H7 (cell line): ENCODE data around the gene PAX2. TPM values are rescaled to one million over a fixed set of nuclear protein-coding genes. Genes with fewer than 3 reads are reported as not detected.

Experiments
- DNase-seq: peaks from one replicate; pipeline ENCODE4 v3.0.0; 2012
- H3K27me3 ChIP-seq: 2 replicates; pipeline ENCODE4 v1.6.0; 2011; ENCODE audit warnings: mild to moderate bottlenecking, low read length; ENCODE audit not compliant: control insufficient read depth, insufficient read depth
- H3K36me3 ChIP-seq: replicated peaks from 2 replicates; pipeline ENCODE4 v1.5.1; 2011; ENCODE audit warnings: low read length; ENCODE audit not compliant: control insufficient read depth, insufficient read depth
- H3K4me3 ChIP-seq: 2 replicates; pipeline ENCODE4 v1.5.1; 2011; ENCODE audit warnings: low read depth, mild to moderate bottlenecking, control low read depth, low read length, moderate library complexity; ENCODE audit not compliant: insufficient read depth
- total RNA-seq: library from RNA; depleted of rRNA; stranded (reverse); fragments of >200 nt; shearing (Covaris generic); gene quantifications from 2 replicates; pipeline ENCODE4 v1.2.3, GENCODE V29; 2014

Gene PAX2
- total RNA-seq, 1 experiment from 2014 or later = 0.10 TPM

DNA sequence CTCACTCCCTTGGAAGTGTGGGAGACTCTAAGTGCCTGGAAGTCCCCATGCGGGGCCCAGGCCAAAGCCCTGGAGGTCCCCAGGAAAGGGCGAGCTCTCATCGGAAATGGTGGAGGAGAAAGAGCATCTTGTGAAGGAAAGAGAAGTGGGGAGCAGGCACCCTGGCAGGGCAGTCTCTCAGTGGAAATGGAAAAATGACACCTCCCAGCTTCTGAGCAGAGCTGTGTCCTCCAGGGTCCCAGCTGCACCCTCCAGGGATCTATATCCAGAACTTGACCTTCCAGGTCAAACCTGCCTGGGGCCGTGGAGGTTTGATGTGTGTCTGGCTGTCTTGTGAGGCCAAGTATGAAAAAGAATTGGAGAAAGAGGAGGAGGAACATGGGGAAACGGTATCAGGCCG lies 29.5 kb downstream of the PAX2 start:
- peaks cover 6% of the 10 kb centered on the region for H3K27me3 ChIP-seq
- DNase-seq = no peak

DNA sequence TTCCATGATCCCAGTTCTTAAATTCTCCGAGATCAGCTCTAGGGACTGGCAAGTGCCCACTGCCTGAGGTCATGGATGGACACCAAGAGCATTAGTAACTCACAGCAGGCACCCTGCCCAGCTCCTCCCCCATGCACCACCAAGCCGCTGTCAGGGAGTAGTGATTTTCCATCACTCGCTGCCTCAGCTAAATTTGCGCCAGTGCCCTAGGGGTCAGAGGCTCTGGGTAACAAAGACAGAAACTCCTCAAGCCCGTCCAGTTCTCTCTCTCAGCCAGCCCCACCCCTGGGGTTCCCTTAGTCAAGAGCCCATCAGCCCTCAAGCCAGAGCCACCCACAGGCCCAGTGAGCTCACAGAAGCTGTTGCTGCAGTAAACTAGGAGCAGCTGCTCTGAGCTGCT lies 30.0 kb downstream of the PAX2 start:
- Histone ChIP-seq H3K36me3 (no peaks in the 10 kb centered on the region), H3K27me3 (peaks cover 9% of the 10 kb centered on the region), H3K4me3 (no peak overlapping the region)
- no peak for DNase-seq

More for the DNA sequence above, 29.5 kb downstream of the PAX2 start:
- Histone ChIP-seq H3K36me3 (no peaks in the 10 kb centered on the region), H3K4me3 (no peak overlapping the region)

DNA sequence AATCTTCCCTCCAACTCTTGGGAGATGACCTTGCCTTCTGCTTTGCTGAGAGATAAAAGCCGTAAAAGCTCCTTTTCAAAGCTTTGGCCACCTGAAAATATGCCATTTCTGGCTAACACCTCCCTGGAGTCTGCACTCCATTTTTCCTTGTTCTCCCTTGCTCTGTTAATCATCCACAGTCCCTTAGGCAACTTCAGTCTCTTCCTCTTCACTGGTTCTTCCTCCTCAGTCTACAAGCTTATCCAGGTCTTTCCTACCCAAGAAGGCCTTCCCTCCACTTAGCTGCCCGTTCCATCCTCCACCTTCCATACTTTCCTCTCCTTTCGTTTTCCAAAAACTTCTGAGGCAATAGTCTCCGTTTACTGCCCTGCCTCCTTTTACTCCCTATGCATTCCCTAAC lies 30.5 kb downstream of the PAX2 start:
- peaks cover 9% of the 10 kb centered on the region for H3K27me3 ChIP-seq

DNA sequence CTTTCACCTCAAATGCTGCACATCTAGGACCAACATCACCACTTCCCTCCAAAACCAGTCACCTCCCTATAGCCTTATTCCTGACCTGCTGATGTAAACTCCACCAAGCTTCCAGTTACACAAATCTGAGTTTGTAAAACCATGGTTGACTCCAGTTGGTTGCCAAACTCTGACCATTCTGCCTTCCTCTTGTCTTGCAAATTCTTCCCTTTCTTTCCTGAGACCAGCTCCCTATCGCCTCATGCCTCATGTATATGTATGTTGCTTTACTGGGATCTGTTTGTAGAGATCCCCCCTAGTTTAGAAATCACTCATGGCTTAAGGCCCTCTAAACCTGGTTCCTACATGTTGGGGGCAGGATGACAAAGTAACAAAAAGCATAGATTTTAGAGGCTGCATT lies 31.3 kb downstream of the PAX2 start:
- H3K27me3 ChIP-seq = peaks cover 11% of the 10 kb centered on the region
- H3K36me3 ChIP-seq = no peaks in the 10 kb centered on the region
- H3K4me3 ChIP-seq = no peak overlapping the region
- DNase-seq = peak; percentile 68

More for the DNA sequence above, 30.5 kb downstream of the PAX2 start:
- DNase-seq = no peak
- no peak overlapping the region for H3K4me3 ChIP-seq
- H3K36me3 ChIP-seq = no peaks in the 10 kb centered on the region

DNA sequence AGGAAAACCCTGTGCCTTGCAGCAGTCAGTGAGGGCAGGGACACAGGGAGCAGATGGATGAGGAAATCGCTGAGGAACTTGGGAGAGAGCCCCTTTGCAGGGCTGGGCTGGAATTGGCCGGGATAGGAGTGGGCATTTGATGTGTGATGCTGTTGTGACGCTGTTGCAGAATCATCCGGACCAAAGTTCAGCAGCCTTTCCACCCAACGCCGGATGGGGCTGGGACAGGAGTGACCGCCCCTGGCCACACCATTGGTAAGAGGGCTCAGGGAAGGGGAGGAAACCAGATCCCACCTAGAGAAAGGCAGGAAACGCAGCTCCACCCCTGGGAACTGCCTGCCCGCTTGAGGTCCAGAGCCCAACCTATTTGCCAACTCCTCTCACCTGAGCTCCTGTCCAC lies 33.9 kb downstream of the PAX2 start:
- Histone ChIP-seq H3K27me3 (peaks cover 11% of the 10 kb centered on the region), H3K4me3 (no peak overlapping the region), H3K36me3 (no peaks in the 10 kb centered on the region)
- no peak for DNase-seq

DNA sequence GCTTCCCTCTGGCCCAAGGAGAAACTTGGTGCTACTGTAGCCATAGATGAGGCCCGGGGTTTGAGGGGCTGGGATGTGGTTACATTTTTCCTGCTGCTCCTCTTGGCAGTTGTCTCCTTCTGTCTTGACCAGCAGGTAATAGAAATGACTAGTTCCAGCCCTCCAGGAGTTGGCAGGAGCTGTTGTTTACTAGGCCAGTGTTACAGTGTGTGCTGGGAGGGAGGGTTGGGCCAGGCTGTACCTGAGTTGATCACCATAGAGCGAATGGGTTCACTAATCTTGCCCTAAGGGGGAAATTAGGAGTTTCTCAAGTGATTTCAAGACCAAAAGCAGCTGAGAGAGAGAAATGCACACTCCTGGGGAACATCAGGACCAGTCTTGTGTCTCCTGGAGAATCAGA lies 34.9 kb downstream of the PAX2 start:
- H3K4me3 ChIP-seq = no peak overlapping the region
- peaks cover 11% of the 10 kb centered on the region for H3K27me3 ChIP-seq
- H3K36me3 ChIP-seq = no peaks in the 10 kb centered on the region
- DNase-seq = no peak

DNA sequence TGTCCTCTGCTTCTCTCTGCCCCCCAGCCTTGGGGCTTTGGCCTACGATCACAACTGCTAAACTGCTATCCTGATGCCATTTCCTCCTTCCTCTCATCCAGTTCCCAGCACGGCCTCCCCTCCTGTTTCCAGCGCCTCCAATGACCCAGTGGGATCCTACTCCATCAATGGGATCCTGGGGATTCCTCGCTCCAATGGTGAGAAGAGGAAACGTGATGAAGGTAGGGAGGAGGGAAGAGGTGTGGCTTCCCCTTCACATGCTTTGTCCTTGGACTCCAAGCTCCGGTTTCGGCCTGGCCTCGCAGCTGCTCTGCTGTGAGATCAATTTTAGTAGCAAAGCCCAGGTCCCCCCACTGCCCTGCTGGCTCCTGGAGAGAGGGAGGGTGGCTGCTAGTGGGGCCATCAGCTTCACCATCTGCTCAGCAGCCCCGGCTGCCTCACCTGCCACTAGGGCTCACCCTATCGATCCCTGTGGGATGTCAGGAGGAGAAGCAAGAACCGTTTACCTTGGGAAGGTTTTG lies 35.8 kb downstream of the PAX2 start:
- Histone ChIP-seq H3K27me3 (peaks cover 11% of the 10 kb centered on the region), H3K36me3 (no peaks in the 10 kb centered on the region), H3K4me3 (no peak overlapping the region)
- DNase-seq = peak; percentile 56

DNA sequence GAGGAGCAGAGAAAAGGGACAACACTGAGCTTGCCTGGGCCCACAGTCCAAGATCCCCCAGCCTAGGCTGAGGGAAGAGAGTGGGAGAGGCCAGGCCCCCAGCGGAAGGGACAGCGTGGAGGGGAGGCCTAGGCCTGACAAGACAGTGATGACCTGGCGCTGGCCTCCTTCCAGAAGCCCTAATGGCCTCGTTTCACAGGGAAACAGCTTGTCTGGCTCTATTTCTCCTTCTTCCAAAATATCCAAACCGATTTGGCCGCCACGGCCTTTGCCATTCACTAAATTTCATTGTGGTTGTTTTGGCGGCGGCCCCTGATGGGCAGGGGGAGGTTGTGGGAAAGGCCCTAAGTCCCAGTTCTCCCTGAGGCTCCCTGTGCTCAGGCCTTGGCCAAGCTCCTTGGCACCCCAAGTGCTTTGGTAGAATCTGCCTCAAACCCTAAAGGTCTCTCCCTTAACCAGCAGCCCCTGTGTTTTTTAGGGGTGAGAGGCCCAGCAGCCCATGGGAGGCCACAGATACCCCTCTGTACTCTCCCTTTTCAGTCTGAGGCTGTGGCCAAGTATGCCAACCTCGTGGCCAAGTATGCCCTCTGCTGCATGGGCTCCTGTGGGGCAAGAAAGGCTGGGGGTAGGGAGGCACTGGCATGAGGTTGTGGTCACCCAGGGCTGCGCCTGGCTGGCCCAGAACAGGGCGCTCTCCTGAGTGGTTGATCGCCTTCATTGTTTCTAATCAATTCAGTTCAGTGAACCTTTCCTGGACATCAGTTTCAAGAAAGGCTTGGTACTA lies 37.3 kb downstream of the PAX2 start:
- DNase-seq = no peak
- peaks cover 14% of the 10 kb centered on the region for H3K27me3 ChIP-seq
- no peak overlapping the region for H3K4me3 ChIP-seq
- no peaks in the 10 kb centered on the region for H3K36me3 ChIP-seq

DNA sequence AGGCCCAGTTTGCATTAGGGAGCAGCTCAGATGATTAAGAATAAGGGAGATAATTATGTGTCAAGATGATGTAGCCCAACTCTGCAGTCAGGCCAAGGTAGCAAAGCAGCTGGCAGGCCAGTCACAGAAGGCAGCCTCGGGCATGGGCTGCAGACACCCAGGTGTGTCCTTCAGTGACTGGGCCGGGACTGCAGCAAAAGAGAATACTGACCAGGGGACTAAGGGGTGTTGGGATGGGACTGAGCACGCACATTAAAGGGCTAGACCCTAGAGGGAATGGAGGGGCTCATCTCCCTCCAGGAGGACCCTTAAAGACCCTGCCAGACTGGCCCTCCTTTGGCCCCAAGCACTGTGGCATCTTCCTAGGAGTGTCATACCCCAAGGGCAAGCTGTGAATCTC lies 38.7 kb downstream of the PAX2 start:
- no peak for DNase-seq
- Histone ChIP-seq H3K4me3 (no peak overlapping the region), H3K27me3 (peaks cover 14% of the 10 kb centered on the region), H3K36me3 (no peaks in the 10 kb centered on the region)

DNA sequence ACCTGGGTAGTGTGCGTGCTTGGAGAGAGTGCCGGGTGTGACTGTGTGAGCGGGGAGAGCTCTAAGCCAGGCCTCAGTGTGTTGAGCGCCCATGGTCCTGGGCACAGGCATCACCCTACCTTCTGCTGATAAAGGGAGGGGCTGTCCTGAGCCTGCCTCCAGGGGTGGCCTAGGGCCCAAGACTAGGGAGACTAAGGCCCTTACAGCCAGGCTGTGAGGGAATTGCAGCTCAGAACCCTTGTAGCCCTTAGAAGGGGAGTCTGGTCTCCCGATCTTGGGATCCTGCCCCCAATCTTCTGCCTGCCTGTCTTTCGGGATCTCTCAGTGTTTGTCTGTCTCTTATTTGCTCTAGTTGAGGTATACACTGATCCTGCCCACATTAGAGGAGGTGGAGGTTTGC lies 41.2 kb downstream of the PAX2 start:
- no peak for DNase-seq
- Histone ChIP-seq H3K4me3 (no peak overlapping the region), H3K27me3 (peaks cover 7% of the 10 kb centered on the region), H3K36me3 (no peaks in the 10 kb centered on the region)

DNA sequence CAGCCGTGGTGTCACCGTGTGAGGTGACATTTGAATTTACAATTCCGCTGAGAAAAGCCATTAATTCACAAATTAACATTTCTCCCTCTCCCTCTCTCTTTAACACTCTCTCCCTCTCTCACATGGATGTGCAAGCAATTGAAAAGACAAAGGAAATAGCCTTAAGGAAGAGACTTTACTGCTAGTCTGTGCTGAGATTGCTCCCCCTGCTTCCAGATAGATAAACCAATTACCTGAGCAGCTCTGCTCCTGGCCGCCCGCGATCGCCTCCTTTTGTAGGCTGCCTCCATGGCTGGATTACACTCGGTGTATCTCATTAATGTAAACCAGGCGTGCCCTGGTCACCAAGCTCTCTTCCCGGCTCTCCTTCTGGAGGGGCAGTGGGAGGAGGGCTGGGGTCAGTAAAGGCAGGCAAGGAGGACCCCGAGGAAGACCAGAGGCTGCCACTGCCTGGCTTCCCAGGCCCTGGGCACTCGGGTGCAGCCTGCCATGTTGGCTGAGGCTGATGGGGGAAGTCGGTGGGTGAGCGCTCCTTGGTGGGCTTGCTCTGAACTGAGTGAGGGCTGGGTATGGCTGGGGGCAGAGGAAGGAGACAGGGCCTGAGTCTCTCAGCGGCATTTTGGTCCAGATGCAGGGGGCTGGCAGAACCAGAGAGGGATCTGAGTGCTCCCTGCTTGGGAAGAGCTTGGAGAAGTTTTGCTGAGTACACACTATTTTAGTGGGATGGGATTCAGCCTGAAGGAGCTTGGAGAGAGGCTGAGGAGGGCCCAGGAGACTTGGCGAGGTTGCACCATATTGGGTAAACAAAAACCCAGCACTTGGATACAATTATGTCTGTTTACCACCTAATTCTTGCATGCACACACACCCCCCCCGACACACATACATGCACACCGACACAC lies 42.9 kb downstream of the PAX2 start:
- peaks cover 7% of the 10 kb centered on the region for H3K27me3 ChIP-seq
- peak; percentile 81 for DNase-seq
- no peak overlapping the region for H3K4me3 ChIP-seq
- H3K36me3 ChIP-seq = no peaks in the 10 kb centered on the region

DNA sequence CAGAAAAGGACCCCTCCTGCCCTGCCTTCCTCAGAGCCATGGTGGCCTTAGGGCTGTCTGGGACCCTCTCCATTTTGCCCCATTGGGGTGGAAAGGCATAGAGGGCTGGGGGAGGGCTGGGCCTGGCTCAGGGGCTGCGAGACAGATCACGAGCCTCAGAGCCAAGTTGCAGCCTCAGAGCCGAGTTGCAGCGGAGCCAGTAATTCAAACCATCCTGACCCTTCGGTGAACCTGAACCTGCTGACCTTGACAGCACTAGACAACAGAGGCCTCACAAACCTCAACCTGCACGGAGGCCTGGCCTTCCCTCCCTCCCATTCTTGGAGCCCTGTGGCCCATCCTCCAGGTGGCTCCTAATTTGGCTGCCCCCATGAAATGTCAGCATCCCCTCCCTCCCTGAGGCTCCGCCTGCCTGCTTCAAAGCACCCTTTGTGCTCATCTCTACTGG lies 45.4 kb downstream of the PAX2 start:
- no peak overlapping the region for H3K4me3 ChIP-seq
- no peaks in the 10 kb centered on the region for H3K36me3 ChIP-seq
- peaks cover 7% of the 10 kb centered on the region for H3K27me3 ChIP-seq
- peak; percentile 60 for DNase-seq

DNA sequence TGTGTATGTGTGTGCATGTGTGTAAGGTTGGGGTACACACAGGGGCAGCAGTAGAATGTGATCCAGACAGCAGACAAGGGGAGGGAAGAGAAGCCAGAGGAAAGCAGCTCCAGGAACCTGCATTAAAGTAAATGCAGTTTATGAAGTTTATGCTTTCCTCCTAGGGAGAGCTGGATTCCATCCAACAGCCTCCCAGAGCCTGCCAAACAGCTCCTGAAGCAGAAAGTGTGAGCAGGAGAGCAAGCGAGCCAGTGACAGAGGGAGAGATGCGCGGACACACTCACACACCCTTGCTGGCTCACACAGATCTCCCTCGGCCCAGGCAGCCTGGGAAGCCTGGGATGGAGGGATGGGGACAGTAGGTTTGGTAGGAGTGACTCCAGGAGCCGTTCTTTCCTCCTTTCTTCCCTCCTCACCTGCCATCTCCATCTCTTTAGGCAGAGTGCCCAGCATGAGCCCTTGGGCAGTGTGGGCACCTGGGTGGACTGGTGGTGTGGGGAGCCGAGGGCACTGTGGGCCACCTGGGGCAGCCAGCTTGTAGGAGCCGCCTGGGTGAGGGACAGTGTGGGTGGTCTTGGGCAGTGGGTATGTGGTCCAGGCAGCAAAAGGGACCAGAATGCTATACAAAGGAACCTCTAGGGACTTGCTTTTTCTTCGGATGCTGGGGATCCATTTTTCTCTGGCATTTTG lies 46.1 kb downstream of the PAX2 start:
- no peak overlapping the region for H3K4me3 ChIP-seq
- H3K36me3 ChIP-seq = no peaks in the 10 kb centered on the region
- no peak for DNase-seq
- H3K27me3 ChIP-seq = peaks cover 5% of the 10 kb centered on the region

DNA sequence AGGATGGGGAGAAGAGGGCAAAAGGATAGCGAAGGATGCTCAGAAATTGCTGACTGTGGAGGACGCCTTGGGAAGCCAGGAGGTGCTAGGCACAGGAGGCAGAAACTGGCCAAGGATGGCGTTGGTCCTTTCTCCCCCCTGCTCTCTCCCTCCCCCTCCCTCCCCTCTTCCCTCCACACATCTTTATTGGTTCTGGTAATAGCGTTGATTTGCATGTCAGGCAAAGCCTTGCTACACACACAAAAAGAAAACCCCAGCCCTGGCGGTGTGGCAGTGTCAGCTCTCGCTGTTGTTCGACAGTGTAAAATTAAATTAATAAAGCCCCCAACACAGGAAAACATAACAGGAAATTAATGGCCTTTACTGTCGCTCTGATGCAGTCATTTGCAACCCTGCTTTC lies 47.2 kb downstream of the PAX2 start:
- peaks cover 3% of the 10 kb centered on the region for H3K27me3 ChIP-seq
- H3K4me3 ChIP-seq = no peak overlapping the region
- H3K36me3 ChIP-seq = no peaks in the 10 kb centered on the region
- peak; percentile 81 for DNase-seq
